GM06990 (cell line): ENCODE results near the gene CA9.

Experiments used
- DNase-seq: peaks from one replicate; pipeline ENCODE4 v3.0.0-alpha.2; 2011; ENCODE audit not compliant: insufficient read length; ENCODE audit errors: extremely low read depth
- H3K27me3 ChIP-seq: replicated peaks from 2 replicates; pipeline ENCODE4 v1.6.0; 2011; ENCODE audit warnings: low read length; ENCODE audit not compliant: control insufficient read depth, insufficient read depth
- H3K36me3 ChIP-seq: 2 replicates; pipeline ENCODE4 v1.5.1; 2011; ENCODE audit warnings: low read length; ENCODE audit not compliant: control insufficient read depth, insufficient read depth
- H3K4me3 ChIP-seq: replicated peaks from 2 replicates; pipeline ENCODE4 v1.5.1; 2011; ENCODE audit warnings: low read depth, mild to moderate bottlenecking, control low read depth, low read length
- CTCF ChIP-seq: IDR thresholded peaks from 2 replicates; pipeline ENCODE4 v1.5.1; 2011; ENCODE audit warnings: low read length, control low read depth, mild to moderate bottlenecking, inconsistent platforms; ENCODE audit not compliant: insufficient read depth, poor library complexity, severe bottlenecking

CA9 gene

GRCh38 chr9:35658137-35658967 lies 15.4 kb upstream of the CA9 start, which contains the start of gene CCDC107:
CCDC107 (plus strand) TSS chr9:35658292; CDS start chr9:35658380, 88 bp downstream.
- Histone ChIP-seq H3K36me3 (peaks cover 12% of the 10 kb centered on the region), H3K4me3 (peak within 1 kb of the TSS; percentile 96), H3K27me3 (no peaks in the 10 kb centered on the region)
- DNase-seq = peak; percentile 90
- peak; percentile 82 for TF ChIP-seq CTCF

- Histone ChIP-seq H3K4me3 (peak overlapping the region; percentile 96), H3K27me3 (no peaks in the 10 kb centered on the region), H3K36me3 (peaks cover 12% of the 10 kb centered on the region)
- TF ChIP-seq CTCF = no peak
- no peak for DNase-seq
These were observed 14.8 kb upstream of the CA9 start for GRCh38 chr9:35658968-35659220.

GRCh38 chr9:35659340-35659739 lies 14.4 kb upstream of the CA9 start:
- peaks cover 12% of the 10 kb centered on the region for H3K36me3 ChIP-seq
- peak overlapping the region; percentile 96 for H3K4me3 ChIP-seq
- no peak for TF ChIP-seq CTCF
- H3K27me3 ChIP-seq = no peaks in the 10 kb centered on the region
- DNase-seq = no peak

GRCh38 chr9:35660966-35661415 lies 12.7 kb upstream of the CA9 start:
- H3K27me3 ChIP-seq = no peaks in the 10 kb centered on the region
- TF ChIP-seq CTCF = peak; percentile 30
- peaks cover 12% of the 10 kb centered on the region for H3K36me3 ChIP-seq
- H3K4me3 ChIP-seq = no peak overlapping the region
- no peak for DNase-seq

- no peak for DNase-seq
- H3K36me3 ChIP-seq = peaks cover 12% of the 10 kb centered on the region
- no peak overlapping the region for H3K4me3 ChIP-seq
- no peaks in the 10 kb centered on the region for H3K27me3 ChIP-seq
- TF ChIP-seq CTCF = no peak
These were observed 11.9 kb upstream of the CA9 start for GRCh38 chr9:35661756-35662350.
